AG04450 (cell line): Measurements from ENCODE around the gene PTPRT. TPM values are rescaled to one million over a fixed set of nuclear protein-coding genes. Genes with fewer than 3 reads are reported as not detected.

Experiments used
- CTCF ChIA-PET: fragments of 300-600, 350-600 bp; formaldehyde crosslinking; extraction: SDS; loops from one replicate; lab custom pipeline; 2022; ENCODE audit warnings: antibody characterized with exemption, inconsistent platforms; lab: Charles Lee
- POLR2A ChIA-PET: fragments of 350-600 bp; formaldehyde crosslinking; extraction: SDS; loops from one replicate; lab custom pipeline; 2021; ENCODE audit warnings: antibody characterized with exemption, inconsistent platforms; lab: Yijun Ruan, JAX
- DNase-seq: peaks from one replicate; pipeline ENCODE4 v3.0.0-alpha.2; 2011; ENCODE audit warnings: low read depth, low spot score
- H3K27ac ChIP-seq: one replicate; pipeline ENCODE4 v1.5.1; 2012; ENCODE audit warnings: low read depth, low read length, control low read depth
- H3K27me3 ChIP-seq: one replicate; pipeline ENCODE4 v1.6.0; 2012; ENCODE audit warnings: low read length; ENCODE audit not compliant: control insufficient read depth, insufficient read depth
- H3K4me3 ChIP-seq: 2 replicates; pipeline ENCODE4 v1.5.1; 2011; ENCODE audit warnings: mild to moderate bottlenecking, low read depth, low read length, control low read depth
- H3K9me3 ChIP-seq: 2 replicates; pipeline ENCODE4 v1.5.1; 2012; ENCODE audit warnings: low read length; ENCODE audit not compliant: control insufficient read depth, insufficient read depth
- CTCF ChIP-seq: IDR thresholded peaks from 2 replicates; pipeline ENCODE4 v1.5.1; 2011; ENCODE audit warnings: low read depth, low read length, control low read depth, inconsistent platforms
- polyA plus RNA-seq: library from polyadenylated mRNA; depleted of rRNA; stranded (reverse); fragments of >200 nt; gene quantifications from 2 replicates; pipeline ENCODE4 v1.2.3, GENCODE V29; 2011

Gene PTPRT
- polyA plus RNA-seq, 1 experiment = not detected

GRCh38 chr20:42864116-42864515 lies 325.6 kb downstream of the PTPRT start:
- Histone ChIP-seq H3K27ac (no peak overlapping the region), H3K27me3 (no peaks in the 10 kb centered on the region), H3K4me3 (no peak overlapping the region), H3K9me3 (peaks cover 30% of the 10 kb centered on the region)
- TF ChIP-seq CTCF = no peak
- POLR2A ChIA-PET = no interaction called here
- CTCF ChIA-PET = no interaction called here
- DNase-seq = no peak

GRCh38 chr20:42862446-42862845 lies 327.3 kb downstream of the PTPRT start:
- ChIA-PET CTCF (no interaction called here), POLR2A (no interaction called here)
- no peak for DNase-seq
- Histone ChIP-seq H3K27ac (no peak overlapping the region), H3K27me3 (no peaks in the 10 kb centered on the region), H3K9me3 (peaks cover 29% of the 10 kb centered on the region), H3K4me3 (no peak overlapping the region)
- no peak for TF ChIP-seq CTCF

GRCh38 chr20:42857446-42857845 lies 332.3 kb downstream of the PTPRT start:
- CTCF ChIA-PET = no interaction called here
- no peak for TF ChIP-seq CTCF
- H3K27me3 ChIP-seq = no peaks in the 10 kb centered on the region
- peaks cover 25% of the 10 kb centered on the region; the same call in 1 of the 2 replicates for H3K9me3 ChIP-seq
- POLR2A ChIA-PET = no interaction called here
- no peak overlapping the region for H3K4me3 ChIP-seq
- no peak for DNase-seq
- H3K27ac ChIP-seq = no peak overlapping the region

GRCh38 chr20:42855896-42856295 lies 333.8 kb downstream of the PTPRT start:
- peaks cover 18% of the 10 kb centered on the region; the same call in 1 of the 2 replicates for H3K9me3 ChIP-seq
- no peaks in the 10 kb centered on the region for H3K27me3 ChIP-seq
- no peak overlapping the region for H3K4me3 ChIP-seq
- ChIA-PET POLR2A (no interaction called here), CTCF (no interaction called here)
- DNase-seq = no peak
- no peak for TF ChIP-seq CTCF
- H3K27ac ChIP-seq = no peak overlapping the region

GRCh38 chr20:42852691-42853090 lies 337.0 kb downstream of the PTPRT start:
- CTCF ChIA-PET = no interaction called here
- no peak overlapping the region for H3K27ac ChIP-seq
- POLR2A ChIA-PET = no interaction called here
- H3K4me3 ChIP-seq = no peak overlapping the region
- DNase-seq = no peak
- peaks cover 13% of the 10 kb centered on the region; the same call in 1 of the 2 replicates for H3K9me3 ChIP-seq
- no peak for TF ChIP-seq CTCF
- no peaks in the 10 kb centered on the region for H3K27me3 ChIP-seq
